Measurements from ENCODE around the gene ATP2A2.

The ATP2A2 gene

GRCh38 chr12:110270125-110270962 lies 10.7 kb upstream of the ATP2A2 start:
- TF ChIP-seq, protein P1, sequence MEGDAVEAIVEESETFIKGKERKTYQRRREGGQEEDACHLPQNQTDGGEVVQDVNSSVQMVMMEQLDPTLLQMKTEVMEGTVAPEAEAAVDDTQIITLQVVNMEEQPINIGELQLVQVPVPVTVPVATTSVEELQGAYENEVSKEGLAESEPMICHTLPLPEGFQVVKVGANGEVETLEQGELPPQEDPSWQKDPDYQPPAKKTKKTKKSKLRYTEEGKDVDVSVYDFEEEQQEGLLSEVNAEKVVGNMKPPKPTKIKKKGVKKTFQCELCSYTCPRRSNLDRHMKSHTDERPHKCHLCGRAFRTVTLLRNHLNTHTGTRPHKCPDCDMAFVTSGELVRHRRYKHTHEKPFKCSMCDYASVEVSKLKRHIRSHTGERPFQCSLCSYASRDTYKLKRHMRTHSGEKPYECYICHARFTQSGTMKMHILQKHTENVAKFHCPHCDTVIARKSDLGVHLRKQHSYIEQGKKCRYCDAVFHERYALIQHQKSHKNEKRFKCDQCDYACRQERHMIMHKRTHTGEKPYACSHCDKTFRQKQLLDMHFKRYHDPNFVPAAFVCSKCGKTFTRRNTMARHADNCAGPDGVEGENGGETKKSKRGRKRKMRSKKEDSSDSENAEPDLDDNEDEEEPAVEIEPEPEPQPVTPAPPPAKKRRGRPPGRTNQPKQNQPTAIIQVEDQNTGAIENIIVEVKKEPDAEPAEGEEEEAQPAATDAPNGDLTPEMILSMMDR (IDR thresholded peaks at IDR 0.05; ENCODE audit: insufficient read depth, low read depth, low read length, missing control alignments) = no peak
- peak; percentile 47 for DNase-seq (ENCODE audit: low read depth)
- H3K4me3 ChIP-seq (ENCODE audit: low read length) = no peak overlapping the region

- TF ChIP-seq, protein P1 (IDR thresholded peaks at IDR 0.05; ENCODE audit: insufficient read depth, low read depth, low read length, missing control alignments) = no peak
- no peak overlapping the region for H3K4me3 ChIP-seq (ENCODE audit: low read length)
Measured at GRCh38 chr12:110271015-110271414, 10.0 kb upstream of the ATP2A2 start.

DNA sequence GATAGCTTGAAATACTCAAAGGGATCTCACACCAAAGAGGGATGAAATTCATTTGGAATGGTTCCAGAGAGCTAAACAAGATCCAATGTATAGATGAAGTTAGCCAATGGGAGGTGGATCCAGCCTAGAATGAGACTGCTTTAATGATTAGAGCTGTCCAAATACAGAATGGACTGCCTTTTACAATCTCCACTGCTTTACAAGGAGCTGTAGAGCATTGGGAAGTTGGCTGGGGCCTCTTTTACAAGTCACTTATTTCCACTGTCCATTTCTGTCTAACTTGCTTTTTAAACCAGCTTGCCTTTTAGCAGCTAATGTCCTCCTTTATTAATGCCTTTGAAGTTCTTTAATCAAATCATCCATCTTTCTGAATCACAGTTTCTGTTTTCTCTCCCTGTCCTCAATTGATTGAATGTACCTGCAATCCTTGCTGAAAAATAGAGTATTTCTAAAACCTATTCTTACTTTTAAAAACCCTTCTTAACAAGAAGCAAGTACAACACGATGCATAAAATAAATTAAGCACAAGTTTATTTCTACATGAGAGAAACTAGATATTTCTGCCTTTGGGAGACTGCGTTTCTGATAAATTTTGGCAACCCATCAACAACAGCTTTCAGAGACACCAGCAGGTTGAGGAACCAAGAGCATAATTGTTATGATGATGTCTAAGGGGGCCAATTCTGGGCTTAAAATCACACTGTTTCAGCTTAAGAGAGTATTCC lies 3.4 kb upstream of the ATP2A2 start:
- TF ChIP-seq, protein P1 (IDR thresholded peaks at IDR 0.05; ENCODE audit: insufficient read depth, low read depth, low read length, missing control alignments) = no peak
- no peak overlapping the region for H3K4me3 ChIP-seq (ENCODE audit: low read length)
- DNase-seq (ENCODE audit: low read depth) = no peak

More at GRCh38 chr12:110271015-110271414, 10.0 kb upstream of the ATP2A2 start:
- DNase-seq (ENCODE audit: low read depth) = no peak

GRCh38 chr12:110278255-110278536 lies 2.9 kb upstream of the ATP2A2 start:
- DNase-seq (ENCODE audit: low read depth) = no peak
- no peak overlapping the region for H3K4me3 ChIP-seq (ENCODE audit: low read length)
- TF ChIP-seq, protein P1 (IDR thresholded peaks at IDR 0.05; ENCODE audit: insufficient read depth, low read depth, low read length, missing control alignments) = no peak

- DNase-seq (ENCODE audit: low read depth) = no peak
- H3K4me3 ChIP-seq (ENCODE audit: low read length) = peak overlapping the region; percentile 63
Measured at GRCh38 chr12:110279566-110280375, 1.3 kb upstream of the ATP2A2 start.

DNA sequence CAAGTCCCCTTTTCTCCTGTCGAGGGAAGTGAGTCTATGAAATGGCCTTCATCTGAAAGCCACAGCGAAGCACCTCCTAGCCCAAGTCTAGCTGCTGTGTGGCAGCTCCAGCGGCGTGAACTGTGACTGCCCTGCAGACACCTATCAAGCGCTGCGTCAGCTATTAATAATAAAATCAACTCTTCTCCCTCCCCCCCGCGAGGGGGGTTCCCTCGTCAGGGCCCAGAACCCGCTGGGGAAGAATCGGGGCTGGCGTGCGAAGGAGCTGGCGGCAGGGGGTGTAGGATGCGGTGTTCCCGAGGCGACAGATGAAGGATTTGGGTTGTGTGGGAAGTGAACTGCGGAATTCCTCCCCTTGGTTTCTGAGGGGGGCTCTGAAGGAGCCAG lies 662 bp upstream of the ATP2A2 start:
- peak; percentile 64 for DNase-seq (ENCODE audit: low read depth)
- peak overlapping the region; percentile 63 for H3K4me3 ChIP-seq (ENCODE audit: low read length)
- TF ChIP-seq, protein P1 (IDR thresholded peaks at IDR 0.05; ENCODE audit: insufficient read depth, low read depth, low read length, missing control alignments) = no peak

More at GRCh38 chr12:110279566-110280375, 1.3 kb upstream of the ATP2A2 start:
- TF ChIP-seq, protein P1 (IDR thresholded peaks at IDR 0.05; ENCODE audit: insufficient read depth, low read depth, low read length, missing control alignments) = no peak
